GM18873 (cell line): ENCODE data around the gene ATP9A.
"Not testable (repeated sequence)": the region's sequence is repeated elsewhere in the genome, so short reads cannot be mapped to it uniquely, and the experiment has no call there.

Experiments
- ATAC-seq: cut with Tn5 transposase; IDR thresholded peaks from one replicate; pipeline ENCODE4 v1.9.1; 2021; ENCODE audit warnings: mild to moderate bottlenecking, moderate library complexity, moderate number of reproducible peaks; ENCODE audit not compliant: unreplicated experiment, low FRiP score

The ATP9A gene

DNA sequence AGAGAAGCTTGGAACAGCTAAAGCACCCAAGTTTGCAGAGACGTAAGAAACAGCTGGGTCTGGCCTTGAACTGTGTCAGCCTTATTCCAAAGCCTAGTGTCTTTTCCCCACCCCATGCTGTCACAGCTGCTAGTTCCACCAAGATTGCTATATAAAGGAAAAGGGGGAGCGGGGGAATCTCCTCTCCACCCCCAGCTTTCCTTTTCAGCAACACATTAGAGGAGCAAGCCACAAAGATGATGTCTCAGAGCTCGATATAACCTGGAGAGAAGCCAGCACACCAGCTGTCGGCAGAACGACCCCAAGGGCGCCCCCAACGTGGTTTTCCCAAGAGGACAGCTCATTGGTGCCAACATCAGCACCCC, 36.5 kb downstream of the ATP9A start:
- ATAC-seq = no peak

DNA sequence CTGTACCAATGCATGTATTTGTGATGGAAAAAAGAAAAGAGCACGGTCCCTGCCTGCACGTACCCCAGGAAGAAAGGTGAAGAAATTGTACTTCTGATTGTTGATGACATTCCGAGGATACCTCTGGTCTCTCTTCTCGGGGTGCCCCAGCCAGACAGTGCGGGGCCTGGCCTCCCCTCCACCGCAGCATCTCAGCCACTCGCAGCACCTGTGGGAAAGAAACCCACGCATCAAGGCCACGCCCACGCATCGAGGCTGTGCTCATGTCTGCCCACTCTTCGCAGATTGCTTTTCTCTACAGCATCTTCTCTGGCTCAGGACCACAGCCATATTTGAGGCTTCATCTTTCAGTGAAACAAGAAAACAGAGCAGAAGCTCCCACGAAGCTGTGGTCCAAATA, 38.4 kb downstream of the ATP9A start:
- ATAC-seq = no peak

DNA sequence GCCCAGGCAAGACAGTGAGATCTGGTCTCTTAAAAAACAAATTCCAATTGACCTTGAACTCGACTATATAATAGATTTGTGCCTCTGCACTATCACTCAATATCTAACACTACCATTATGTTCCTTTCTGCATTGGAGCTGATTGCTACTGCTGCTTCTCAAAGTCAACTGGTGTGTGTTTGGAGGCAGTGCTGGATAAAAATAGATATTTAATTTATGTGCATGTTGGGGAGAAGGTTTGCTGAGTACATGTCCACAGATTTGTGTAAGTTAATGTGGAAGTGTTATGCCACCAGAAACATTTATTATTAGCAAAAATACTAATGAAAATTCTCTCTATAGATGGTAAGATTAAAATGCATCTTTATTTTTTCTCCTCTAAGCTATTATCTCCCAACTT, 39.5 kb downstream of the ATP9A start:
- no peak for ATAC-seq

DNA sequence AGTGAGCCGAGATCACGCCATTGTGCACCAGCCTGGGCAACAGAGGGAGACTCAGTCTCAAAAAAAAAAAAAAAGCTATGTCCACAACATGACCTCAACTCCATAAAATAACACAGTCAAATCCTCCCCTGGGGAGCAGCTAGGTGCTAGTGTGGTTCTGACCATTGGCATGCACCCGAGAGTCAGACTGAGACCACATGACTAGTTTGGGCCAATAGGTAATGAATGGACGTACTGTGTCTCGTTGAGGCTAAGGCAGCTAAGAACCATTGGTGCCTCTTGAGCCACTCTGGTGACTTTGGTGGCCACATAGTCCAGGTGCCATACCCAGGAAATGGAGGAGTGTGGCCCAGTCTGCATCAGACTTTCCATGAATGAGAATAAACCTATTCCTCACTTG, 40.3 kb downstream of the ATP9A start:
- no peak for ATAC-seq

DNA sequence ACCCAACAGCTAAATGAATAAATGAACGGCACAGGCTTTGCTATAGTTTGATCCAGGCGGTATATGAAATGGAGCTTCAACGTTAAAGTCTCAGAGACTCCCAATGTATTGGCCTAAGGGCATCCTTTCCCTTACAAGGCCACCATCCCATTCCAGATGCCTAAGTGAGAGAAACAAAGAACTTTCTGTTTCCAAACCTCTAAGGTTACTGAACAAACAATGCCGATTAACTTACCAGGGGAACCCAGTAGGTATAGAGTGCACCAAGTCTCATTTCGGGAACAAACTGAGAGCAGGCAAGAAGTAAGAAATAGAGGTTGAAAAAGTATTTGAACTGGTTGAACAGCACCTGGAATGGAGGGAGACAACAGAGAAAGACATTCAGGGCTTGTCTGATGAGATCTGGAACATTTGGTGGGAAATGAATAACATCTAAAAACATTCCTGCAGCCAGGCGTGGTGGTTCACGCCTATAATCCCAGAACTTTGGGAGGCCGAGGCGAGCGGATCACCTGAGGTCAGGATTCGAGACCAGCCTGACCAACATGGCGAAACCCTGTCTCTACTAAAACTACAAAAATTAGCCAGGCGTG, 42.5 kb downstream of the ATP9A start:
- ATAC-seq = no peak

DNA sequence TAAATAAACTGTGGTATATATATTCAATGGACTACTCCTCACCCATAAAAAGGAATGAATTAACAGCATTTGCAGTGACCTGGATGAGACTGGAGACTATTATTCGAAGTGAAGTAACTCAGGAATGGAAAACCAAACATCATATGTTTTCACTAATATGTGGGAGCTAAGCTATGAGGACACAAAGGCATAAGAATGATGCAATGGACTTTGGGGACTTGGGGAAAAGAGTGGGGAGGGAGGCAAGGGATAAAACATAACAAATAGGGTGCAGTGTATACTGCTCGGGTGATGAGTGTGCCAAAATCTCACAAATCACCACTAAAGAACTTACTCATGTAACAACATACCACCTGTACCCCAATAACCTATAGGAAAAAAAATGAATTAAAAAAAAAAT, 45.2 kb downstream of the ATP9A start:
- ATAC-seq = not testable (repeated sequence)

DNA sequence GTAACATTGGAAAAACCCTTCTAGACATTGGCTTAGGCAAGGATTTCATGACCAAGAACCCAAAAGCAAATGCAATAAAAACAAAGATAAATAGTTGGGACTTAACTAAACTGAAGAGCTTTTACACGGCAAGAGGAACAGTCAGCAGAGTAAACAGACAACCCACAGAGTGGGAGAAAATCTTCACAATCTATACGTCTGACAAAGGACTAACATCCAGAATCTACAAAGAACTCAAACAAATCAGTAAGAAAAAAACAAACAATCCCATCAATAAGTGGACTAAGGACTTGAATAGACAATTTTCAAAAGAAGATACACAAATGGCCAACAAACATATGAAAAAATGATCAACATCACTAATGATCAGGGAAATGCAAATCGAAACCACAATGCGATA, 45.9 kb downstream of the ATP9A start:
- not testable (repeated sequence) for ATAC-seq

DNA sequence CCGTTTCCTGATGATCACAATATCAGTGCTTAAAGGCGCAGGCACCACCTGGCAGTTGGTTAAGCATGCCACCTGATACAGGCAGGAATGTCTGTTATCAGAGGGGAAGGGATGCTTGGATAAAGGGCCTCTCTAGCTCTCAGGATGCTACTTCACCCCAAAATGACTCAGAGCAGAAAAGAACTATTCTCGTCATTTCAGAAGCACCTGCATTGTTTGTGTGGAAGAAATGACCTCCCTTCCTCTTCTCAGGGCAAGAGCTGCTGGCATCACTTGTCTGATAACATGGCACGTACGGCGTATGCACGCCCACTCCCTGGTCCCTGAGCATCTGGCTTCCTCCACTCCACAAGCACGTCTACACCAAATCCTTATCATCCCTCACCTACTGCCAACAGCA, 47.3 kb downstream of the ATP9A start:
- no peak for ATAC-seq

DNA sequence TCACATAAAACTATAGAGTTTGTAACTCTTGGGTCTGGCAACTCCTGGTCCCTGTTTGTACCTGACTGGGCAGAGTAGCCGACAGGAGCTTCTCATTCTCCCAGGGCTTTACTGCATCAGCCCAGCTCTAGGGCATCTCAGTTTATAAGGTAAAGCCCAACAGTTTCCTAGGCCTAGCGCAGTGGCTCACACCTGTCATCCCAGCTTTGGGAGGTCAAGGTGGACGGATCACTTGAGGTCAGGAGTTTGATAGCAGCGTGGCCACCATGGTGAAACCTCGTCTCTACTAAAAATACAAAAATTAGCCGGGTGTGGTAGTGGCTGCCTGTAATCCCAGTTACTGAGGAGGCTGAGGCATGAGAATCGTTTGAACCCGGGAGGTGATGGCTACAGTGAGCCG, 47.8 kb downstream of the ATP9A start:
- ATAC-seq = no peak

DNA sequence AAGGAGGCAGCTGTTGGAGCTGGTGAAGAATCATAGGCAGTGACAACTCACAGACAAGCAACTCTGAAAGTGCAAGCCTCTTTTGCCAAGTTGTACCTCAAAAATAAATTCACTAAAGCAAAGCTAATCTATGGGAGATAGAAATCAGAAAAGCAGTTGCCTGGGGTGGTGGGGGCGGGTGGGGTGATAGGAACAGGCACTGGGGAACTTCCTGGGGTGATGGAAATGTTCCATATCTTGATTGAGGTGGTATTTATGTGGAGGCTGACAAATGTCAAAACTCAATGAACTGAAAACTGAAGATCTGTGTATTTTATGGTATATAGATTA, 52.4 kb downstream of the ATP9A start:
- no peak for ATAC-seq

DNA sequence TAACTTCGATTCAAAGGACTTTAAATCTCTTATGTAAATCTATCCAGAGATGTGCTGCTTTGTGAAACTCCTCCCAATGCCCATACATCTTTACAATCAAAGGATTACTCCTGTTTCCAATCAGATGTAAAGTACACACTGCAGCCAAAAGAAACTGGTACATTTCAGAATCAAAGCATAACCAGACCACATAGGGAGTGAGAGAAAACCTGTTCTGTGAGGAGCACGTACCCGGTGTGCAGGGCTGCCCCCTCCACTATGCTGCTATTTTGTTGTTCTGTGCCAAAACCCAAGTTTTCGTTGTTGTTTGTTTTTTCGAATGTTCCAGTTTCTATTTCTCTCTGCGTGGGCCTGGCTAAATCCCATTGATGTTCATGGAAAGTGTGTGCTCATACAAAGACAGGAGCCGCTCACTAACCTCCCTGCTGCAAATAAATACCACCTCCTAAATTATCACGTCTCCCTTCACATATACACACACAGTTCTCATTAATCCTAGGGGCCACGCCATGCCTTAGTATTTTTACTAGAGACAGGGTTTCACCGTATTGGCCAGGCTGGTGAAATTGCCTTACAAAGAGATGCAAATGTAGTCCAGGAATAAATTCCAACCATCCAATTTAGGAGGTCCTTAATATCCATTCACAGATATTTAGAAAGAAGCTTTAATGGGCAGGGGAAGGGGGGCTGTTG, 52.9 kb downstream of the ATP9A start:
- ATAC-seq = no peak

DNA sequence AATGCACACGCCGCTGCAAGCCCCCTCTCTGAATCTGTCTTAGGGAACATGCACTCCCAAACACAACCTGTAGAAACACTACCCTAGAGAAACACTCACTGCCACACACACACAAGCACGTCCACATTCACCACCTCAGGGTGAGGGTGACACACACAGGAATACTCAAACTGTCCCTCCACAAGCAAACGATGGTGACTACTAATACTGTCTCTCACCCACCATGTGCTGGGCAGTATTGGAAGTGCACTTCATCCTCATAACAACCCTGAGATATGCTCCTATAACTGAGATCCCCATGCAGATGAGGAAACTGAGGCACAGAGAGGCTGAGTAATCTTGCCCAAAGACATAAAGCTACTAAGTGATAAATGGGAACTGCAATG, 55.0 kb downstream of the ATP9A start:
- no peak for ATAC-seq

DNA sequence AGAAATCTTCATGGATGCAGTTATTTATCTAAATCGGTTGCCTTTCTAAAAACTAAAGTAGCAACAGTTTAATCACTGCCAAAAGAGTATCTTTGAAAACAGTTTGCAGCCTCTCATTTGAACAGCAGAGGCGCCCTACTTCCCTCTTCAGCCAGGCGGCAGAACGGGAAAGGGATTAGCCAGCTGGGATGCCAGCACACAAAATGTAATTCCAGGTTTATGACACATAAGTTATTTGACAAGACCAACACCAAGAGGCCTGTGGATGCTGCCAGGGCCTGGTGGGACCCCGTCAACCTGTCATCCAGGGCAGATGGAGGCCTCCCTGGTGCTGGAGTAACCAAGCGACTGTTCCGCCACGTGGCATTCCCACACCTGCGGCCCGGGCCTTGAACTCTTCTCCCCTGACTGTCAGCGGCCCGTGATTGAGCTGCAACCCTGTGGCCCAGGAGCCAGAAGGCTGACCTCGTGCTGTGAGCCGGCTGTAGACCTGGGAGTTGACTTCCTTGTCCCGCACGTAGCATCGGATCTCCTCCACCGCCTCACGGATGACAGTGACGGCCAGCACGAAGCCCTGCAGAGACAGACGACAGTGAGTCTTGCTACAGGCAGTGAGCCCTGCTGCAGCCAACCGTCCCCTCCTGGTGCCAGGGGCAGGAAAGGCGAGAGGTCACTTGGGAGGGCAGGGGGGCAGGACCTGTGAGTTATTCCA, 55.5 kb downstream of the ATP9A start:
- ATAC-seq = no peak

DNA sequence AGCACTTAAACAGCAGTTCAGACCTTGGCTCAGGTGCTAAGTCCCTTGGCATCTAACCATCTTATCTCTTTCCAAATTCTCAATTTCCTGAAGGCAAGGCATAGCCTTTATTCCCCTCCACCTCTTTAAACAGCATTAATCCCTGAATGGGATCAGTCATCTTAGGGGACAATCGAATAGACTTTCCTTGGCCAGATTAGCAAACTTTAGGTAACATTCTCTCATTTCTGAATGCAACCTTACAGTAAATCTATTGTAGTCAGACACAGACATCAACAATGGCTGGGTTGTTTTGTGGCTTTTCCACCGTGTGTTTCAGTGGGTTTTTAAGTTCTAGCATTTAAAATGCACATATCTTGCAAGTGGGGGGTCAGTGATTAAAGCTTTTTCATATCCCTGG, 56.8 kb downstream of the ATP9A start:
- ATAC-seq = no peak

DNA sequence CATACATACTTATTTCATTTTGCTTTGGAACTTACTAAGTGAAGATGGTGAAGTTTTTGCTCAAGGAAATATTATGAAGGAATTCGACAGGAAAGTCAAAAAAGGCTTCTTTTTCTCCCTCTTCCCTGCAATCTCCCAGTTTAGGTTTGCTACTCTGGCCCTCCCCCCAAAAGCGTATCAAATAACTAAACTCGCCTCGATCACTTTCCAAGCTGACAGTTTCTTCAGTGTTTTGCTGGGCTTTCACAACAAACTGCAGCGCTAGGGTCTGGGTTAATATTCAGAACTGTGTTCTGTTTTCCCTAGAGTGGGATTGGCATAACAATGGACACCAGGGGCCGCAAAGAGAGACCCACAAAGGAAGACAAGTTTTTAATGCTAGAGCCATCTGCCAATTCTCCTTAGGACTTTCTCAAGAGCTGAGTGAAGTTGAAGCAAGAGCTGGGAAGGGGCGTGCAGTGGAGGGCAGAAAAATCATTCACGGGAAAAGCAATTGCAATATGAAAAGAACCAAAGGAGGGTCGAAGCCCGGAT, 57.8 kb downstream of the ATP9A start:
- no peak for ATAC-seq

DNA sequence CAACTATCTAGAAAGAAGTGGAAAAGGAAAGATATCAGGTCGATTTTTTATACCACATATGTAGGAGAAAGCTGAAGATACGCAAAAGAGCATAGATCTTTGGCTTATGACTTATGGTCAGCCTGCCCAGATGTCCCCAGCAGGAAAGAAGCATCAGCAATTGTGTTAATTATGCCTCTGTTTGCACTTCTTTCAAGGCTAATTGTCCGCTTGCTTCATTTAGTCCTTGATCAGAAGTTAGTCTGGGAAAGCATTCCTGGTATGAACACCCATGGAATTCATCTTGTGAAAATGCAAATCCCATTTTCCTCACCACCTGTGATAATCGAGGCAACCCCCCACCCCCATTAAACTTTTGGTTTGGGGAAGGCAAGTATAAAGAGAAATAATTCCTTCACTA, 62.8 kb downstream of the ATP9A start:
- ATAC-seq = no peak

DNA sequence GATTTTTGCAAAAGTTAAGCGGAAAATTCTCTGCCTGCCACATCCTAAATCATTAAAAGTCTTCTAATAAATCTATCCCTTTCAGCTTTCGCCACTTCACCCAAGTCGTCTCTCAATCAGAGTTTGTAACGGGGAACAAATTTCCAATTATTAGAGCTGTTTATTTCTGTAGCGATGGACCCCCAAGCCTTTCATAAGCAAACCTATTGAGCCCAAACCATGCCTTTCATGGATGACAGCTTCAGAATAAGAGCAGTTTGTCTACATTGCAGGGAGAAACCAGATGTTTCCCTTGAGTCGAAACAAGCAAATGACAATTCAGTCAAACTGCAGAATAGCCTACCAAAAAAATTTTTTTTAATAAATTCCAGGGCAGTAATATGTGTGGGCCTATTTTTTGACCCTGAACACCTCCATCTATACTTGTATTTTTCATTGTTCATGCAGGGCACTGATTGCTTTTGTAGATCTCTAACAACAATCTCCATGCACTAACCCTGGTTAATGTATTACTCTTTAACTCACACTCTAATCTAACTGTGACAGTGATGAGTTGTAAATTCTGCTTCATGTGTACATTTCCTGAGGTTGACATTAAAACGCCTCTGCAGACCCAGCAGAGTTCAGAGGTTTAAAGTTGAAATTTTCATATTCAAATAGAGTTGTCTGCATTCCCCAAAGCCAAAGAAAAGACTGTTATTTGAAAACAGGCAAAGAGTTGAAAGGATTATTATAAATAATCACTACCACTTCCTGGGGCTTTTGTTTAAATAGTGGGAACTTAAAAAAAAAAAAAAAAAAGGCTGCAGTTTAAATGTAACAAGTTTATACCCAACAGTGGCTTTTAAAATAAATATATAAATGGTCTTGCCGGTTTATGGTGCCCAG, 64.5 kb downstream of the ATP9A start:
- no peak for ATAC-seq

DNA sequence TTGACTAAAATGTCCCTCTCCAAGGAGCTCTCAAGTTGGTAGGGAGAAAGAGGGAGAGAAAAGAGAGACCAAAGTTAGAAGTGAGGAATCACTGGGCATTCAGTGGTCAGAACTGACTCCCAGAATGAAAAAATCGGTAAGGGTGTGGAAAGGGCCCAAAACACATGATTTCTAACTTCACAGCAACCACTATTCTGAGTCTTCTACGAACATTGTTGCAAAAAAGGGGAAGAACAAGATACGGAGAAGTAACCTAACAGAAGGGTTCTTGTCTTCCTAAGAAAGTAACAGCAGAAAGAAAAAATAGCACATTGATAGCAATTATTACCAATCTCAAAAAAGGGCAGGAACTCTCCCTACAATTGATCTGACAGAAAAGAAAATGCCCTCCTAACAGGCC, 65.6 kb downstream of the ATP9A start:
- no peak for ATAC-seq

DNA sequence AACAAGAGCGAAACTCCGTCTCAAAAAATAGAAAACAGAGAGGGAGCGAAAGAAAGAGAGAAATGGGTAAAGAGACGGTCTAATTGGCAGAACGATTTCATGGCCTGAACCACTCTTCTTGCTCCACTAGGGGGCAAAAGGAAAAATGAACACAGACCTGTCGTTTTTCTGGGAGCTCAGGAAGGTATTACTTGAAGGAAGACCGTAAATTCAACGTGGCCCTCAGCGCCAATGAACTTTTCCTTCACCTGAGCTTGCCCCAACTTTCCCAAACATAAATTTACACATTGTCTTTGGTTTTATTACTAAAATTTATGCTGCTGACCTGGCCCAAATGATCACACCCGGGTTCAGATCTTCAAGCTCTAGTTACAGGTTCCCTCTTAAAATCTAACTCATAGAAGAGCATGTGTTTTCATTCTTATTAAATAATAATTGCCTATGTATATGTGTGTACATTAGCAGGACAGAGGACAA, 67.3 kb downstream of the ATP9A start:
- no peak for ATAC-seq

DNA sequence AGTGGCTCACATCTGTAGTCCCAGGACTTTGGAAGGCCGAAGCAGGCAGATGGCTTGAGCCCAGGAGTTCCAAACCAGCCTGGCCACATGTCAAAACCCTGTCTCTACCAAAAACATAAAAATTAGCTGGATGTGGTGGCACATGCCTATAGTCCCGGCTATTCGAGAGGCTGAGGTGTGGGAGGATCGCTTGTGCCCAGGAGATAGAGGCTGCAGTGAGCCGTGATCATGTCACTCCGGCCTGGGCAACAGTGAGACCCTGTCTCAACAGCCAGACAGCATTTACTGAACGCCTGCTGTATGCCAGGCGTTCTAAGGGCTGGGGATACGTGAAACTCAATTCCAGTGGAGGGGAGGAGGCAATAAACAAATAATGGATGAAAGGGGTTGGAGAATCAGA, 69.9 kb downstream of the ATP9A start:
- ATAC-seq = no peak
